Karpas-422 (cell line): ENCODE data around the gene SCAF1. TPM values are rescaled to one million over a fixed set of nuclear protein-coding genes. Genes with fewer than 3 reads are reported as not detected.

ENCODE experiments used
- DNase-seq: peaks from one replicate; pipeline ENCODE4 v3.0.0-alpha.2; 2015
- H2AFZ ChIP-seq: fragments of 200-600 bp; sonication (generic); 2 replicates; pipeline ENCODE4 v1.6.1; 2014; ENCODE audit warnings: antibody characterized with exemption, low read length, mixed read lengths
- H3K27ac ChIP-seq: fragments of 200-600 bp; sonication (generic); 2 replicates; pipeline ENCODE4 v1.5.1; 2014; ENCODE audit warnings: mild to moderate bottlenecking, low read length, moderate library complexity
- H3K27me3 ChIP-seq: fragments of 200-600 bp; sonication (generic); 2 replicates; pipeline ENCODE4 v1.6.1; 2014; ENCODE audit warnings: low read length, mixed read lengths
- H3K36me3 ChIP-seq: fragments of 200-600 bp; sonication (generic); 2 replicates; pipeline ENCODE4 v1.6.1; 2014; ENCODE audit warnings: low read length, mixed read lengths; ENCODE audit not compliant: insufficient read depth
- H3K4me1 ChIP-seq: fragments of 200-600 bp; sonication (generic); 2 replicates; pipeline ENCODE4 v1.6.1; 2014; ENCODE audit warnings: mild to moderate bottlenecking, low read length, mixed read lengths
- H3K4me2 ChIP-seq: fragments of 200-600 bp; sonication (generic); 2 replicates; pipeline ENCODE4 v1.6.1; 2014; ENCODE audit warnings: low read length, low read depth, mild to moderate bottlenecking; ENCODE audit not compliant: poor library complexity, severe bottlenecking
- H3K4me3 ChIP-seq: fragments of 200-600 bp; sonication (generic); 2 replicates; pipeline ENCODE4 v1.5.1; 2014; ENCODE audit warnings: mild to moderate bottlenecking, antibody characterized with exemption, low read length, mixed read lengths
- H3K79me2 ChIP-seq: fragments of 200-600 bp; sonication (generic); 2 replicates; pipeline ENCODE4 v1.6.1; 2014; ENCODE audit warnings: mild to moderate bottlenecking, low read length, mixed read lengths
- H3K9ac ChIP-seq: fragments of 200-600 bp; sonication (generic); 2 replicates; pipeline ENCODE4 v1.6.0; 2014; ENCODE audit warnings: low read length
- H3K9me2 ChIP-seq: fragments of 200-600 bp; sonication (generic), shearing (Covaris generic); replicated peaks from 2 replicates; pipeline ENCODE4 v1.6.0; 2014; ENCODE audit warnings: mild to moderate bottlenecking, low read length, moderate library complexity; ENCODE audit not compliant: insufficient read depth
- H3K9me3 ChIP-seq: fragments of 300-700, 200-600 bp; sonication (generic); 2 replicates; pipeline ENCODE4 v1.6.1; 2014; ENCODE audit warnings: low read length, mixed read lengths
- H4K20me1 ChIP-seq: fragments of 200-600 bp; sonication (generic); 2 replicates; pipeline ENCODE4 v1.6.1; 2014; ENCODE audit warnings: mild to moderate bottlenecking, antibody characterized with exemption, low read length, low read depth; ENCODE audit not compliant: insufficient read depth
- total RNA-seq: library from RNA; depleted of rRNA; stranded (reverse); fragments of >200 nt; shearing (Covaris generic); gene quantifications from 2 replicates; pipeline ENCODE4 v1.2.3, GENCODE V29; 2014; ENCODE audit warnings: low replicate concordance

Gene SCAF1
- total RNA-seq, 1 experiment from 2014 or later = 8.3 TPM

DNA sequence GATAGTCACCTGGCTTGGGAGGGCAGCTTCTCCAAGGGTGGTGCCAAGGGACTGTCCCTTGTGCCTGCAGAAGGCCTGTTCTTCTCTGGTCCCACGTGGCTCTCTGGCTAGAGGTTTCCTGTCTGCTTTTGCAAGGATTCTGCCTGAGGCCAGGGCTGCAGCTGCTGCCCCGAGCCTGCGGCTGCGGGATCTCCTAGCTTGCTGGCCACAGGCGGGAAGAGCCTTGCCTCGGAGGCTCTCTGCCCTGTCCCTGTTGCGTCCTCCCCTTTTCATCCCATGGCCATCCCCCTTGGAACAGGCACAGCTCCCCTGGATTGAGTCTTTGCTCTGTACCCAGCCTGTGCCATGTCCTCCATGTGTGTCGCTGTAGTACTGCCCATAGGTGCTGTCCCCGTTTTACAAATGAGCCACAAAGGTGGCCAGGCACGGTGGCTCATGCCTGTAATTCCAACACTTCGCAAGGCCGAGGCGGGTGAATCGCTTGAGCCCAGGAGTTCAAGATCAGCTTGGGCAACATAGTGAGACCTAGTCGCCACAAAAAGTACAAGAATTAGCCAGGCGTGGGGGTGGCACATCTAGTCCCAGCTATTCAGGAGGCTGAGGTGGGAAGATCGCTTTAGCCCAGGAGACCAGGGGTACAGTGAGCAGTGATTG is 14.6 kb downstream of the SCAF1 start:
- Histone ChIP-seq H3K9me2 (no peaks in the 10 kb centered on the region), H3K79me2 (no peaks in the 10 kb centered on the region), H3K4me2 (no peak overlapping the region), H4K20me1 (peaks cover 26% of the 10 kb centered on the region), H3K36me3 (peaks cover 32% of the 10 kb centered on the region), H3K9me3 (no peaks in the 10 kb centered on the region), H3K4me3 (no peak overlapping the region), H2AFZ (no peak overlapping the region), H3K9ac (no peak overlapping the region), H3K4me1 (no peaks in the 10 kb centered on the region), H3K27me3 (no peaks in the 10 kb centered on the region), H3K27ac (no peak overlapping the region)
- no peak for DNase-seq

DNA sequence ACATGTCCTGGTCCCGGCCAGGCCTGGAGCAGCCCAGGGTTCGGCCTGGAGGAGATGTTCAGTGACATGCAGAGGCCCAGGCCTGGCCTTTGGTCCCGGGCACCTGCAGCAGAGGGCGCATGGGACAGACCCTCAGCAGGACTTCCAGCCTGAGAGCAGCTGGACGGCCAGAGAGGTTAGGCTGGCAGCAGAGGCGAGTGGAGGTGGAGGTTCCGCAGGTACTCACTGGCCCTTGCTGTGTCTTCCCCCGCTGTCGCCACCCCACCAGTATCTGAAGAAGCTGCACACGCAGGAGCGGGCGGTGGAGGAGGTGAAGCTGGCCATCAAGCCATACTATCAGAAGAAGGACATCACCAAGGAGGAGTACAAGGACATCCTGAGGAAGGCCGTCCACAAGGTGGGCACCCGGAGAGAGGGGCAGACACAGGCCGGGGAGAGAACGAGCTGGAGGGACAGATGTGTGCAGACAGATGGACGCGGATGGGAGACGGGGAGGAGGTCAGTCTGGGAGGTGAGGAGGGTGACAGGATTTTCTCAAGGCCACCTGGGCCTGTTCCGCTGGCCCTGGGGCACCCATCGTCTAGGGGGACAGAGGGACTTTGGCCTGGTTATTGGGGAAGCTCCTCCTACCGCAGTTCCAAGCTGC is 15.6 kb downstream of the SCAF1 start:
- no peak for DNase-seq
- peaks cover 4% of the 10 kb centered on the region for H3K79me2 ChIP-seq
- H3K4me3 ChIP-seq = no peak overlapping the region
- no peak overlapping the region for H3K4me2 ChIP-seq
- H3K27me3 ChIP-seq = no peaks in the 10 kb centered on the region
- H3K4me1 ChIP-seq = no peaks in the 10 kb centered on the region
- H4K20me1 ChIP-seq = peaks cover 26% of the 10 kb centered on the region
- no peak overlapping the region for H2AFZ ChIP-seq
- no peak overlapping the region for H3K27ac ChIP-seq
- no peak overlapping the region for H3K9ac ChIP-seq
- peaks cover 37% of the 10 kb centered on the region for H3K36me3 ChIP-seq
- no peaks in the 10 kb centered on the region for H3K9me2 ChIP-seq
- H3K9me3 ChIP-seq = no peaks in the 10 kb centered on the region

GRCh38 chr19:49658139-49658517 is 16.1 kb downstream of the SCAF1 start:
- H3K4me1 ChIP-seq = no peaks in the 10 kb centered on the region; the same call in 1 of the 2 replicates
- peaks cover 22% of the 10 kb centered on the region for H4K20me1 ChIP-seq
- no peak overlapping the region for H3K9ac ChIP-seq
- H3K36me3 ChIP-seq = peaks cover 37% of the 10 kb centered on the region
- no peaks in the 10 kb centered on the region for H3K27me3 ChIP-seq
- H3K4me2 ChIP-seq = no peak overlapping the region
- peaks cover 9% of the 10 kb centered on the region for H3K79me2 ChIP-seq
- no peaks in the 10 kb centered on the region for H3K9me3 ChIP-seq
- H3K4me3 ChIP-seq = no peak overlapping the region
- no peak overlapping the region for H3K27ac ChIP-seq
- no peak for DNase-seq
- no peaks in the 10 kb centered on the region for H3K9me2 ChIP-seq
- H2AFZ ChIP-seq = no peak overlapping the region

GRCh38 chr19:49658566-49659442 is 16.8 kb downstream of the SCAF1 start:
- Histone ChIP-seq H3K27ac (no peak overlapping the region), H3K4me3 (no peak overlapping the region), H3K9me3 (no peaks in the 10 kb centered on the region), H3K4me2 (no peak overlapping the region), H3K9me2 (no peaks in the 10 kb centered on the region), H3K79me2 (peaks cover 16% of the 10 kb centered on the region), H4K20me1 (peaks cover 23% of the 10 kb centered on the region), H3K4me1 (peaks cover 7% of the 10 kb centered on the region), H3K27me3 (no peaks in the 10 kb centered on the region), H2AFZ (no peak overlapping the region), H3K9ac (no peak overlapping the region), H3K36me3 (peaks cover 40% of the 10 kb centered on the region)
- peak; percentile 49 for DNase-seq

DNA sequence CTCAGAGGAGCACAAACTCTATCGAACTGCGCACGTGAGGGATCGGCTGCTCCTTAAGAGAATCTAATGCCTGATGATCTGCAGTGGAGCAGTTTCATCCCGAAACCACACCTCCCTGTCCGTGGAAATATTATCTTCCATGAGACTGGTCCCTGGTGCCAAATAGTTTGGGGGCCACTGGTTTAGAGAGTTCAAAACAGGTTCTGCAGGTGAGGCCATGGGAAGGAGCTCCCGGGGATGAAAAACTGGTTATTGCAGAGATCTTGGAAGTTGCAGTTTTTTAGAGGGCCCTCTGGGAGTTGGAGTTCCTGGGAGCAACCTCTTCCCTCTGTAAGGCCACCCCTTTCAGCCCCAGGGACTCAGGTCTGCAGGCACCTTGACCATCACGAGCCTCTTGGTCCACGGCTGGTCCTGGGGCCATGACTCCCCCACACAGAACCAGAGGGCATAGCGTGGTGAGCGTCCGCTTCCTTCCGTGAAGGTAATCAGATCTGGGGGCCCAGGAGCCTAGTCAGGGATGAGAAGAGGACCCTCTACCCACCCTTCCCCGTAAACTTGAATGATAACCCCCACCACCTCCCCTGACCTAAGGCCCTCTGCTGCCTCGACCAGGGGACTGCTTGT is 18.4 kb downstream of the SCAF1 start:
- no peaks in the 10 kb centered on the region for H3K27me3 ChIP-seq
- H3K36me3 ChIP-seq = peaks cover 28% of the 10 kb centered on the region; the same call in 1 of the 2 replicates

DNA sequence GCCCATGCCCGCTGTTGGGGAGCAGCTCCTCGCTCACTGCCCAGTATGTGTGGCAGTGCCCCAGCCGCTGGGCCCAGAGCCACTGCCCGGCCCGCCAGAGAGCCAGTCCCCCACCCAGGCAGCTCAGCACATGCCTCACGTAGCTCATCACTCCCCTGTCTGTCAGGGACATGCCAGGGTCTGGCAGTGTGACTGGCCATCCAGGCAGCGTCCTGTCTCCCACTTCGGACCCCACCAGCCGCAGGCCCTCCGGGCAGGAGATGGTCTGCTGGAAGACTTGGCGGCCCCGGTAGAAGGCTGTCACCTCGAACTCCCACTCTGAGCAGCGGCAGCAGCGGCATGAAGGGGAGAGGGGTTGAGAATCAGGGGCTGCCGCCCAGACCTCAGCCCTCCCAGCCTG is 20.0 kb downstream of the SCAF1 start:
- peaks cover 28% of the 10 kb centered on the region; the same call in 1 of the 2 replicates for H3K36me3 ChIP-seq
- peaks cover 17% of the 10 kb centered on the region for H3K4me1 ChIP-seq
- H3K79me2 ChIP-seq = peaks cover 42% of the 10 kb centered on the region
- H3K27me3 ChIP-seq = no peaks in the 10 kb centered on the region
- H4K20me1 ChIP-seq = peaks cover 21% of the 10 kb centered on the region
- DNase-seq = no peak
- H3K9ac ChIP-seq = no peak overlapping the region
- no peak overlapping the region for H2AFZ ChIP-seq
- H3K4me2 ChIP-seq = no peak overlapping the region
- H3K9me2 ChIP-seq = no peaks in the 10 kb centered on the region
- H3K9me3 ChIP-seq = no peaks in the 10 kb centered on the region
- H3K27ac ChIP-seq = no peak overlapping the region
- no peak overlapping the region for H3K4me3 ChIP-seq

More for the DNA sequence above, 18.4 kb downstream of the SCAF1 start:
- Histone ChIP-seq H3K79me2 (peaks cover 30% of the 10 kb centered on the region), H3K9me3 (no peaks in the 10 kb centered on the region), H3K27ac (no peak overlapping the region), H3K4me3 (no peak overlapping the region), H3K4me1 (peaks cover 12% of the 10 kb centered on the region), H3K4me2 (no peak overlapping the region), H3K9me2 (no peaks in the 10 kb centered on the region), H2AFZ (no peak overlapping the region), H3K9ac (no peak overlapping the region), H4K20me1 (peaks cover 21% of the 10 kb centered on the region)
- DNase-seq = no peak

- no peaks in the 10 kb centered on the region for H3K27me3 ChIP-seq
- no peaks in the 10 kb centered on the region for H3K9me2 ChIP-seq
- peaks cover 51% of the 10 kb centered on the region for H3K79me2 ChIP-seq
- peak overlapping the region; percentile 75; the same call in 1 of the 2 replicates for H3K4me3 ChIP-seq
- no peak overlapping the region for H3K9ac ChIP-seq
- no peak overlapping the region for H2AFZ ChIP-seq
- DNase-seq = no peak
- H3K9me3 ChIP-seq = no peaks in the 10 kb centered on the region
- H3K4me1 ChIP-seq = peaks cover 25% of the 10 kb centered on the region
- H3K4me2 ChIP-seq = peak overlapping the region; percentile 91
- no peak overlapping the region for H3K27ac ChIP-seq
- H4K20me1 ChIP-seq = peaks cover 21% of the 10 kb centered on the region
- H3K36me3 ChIP-seq = peaks cover 28% of the 10 kb centered on the region; the same call in 1 of the 2 replicates
Measured at GRCh38 chr19:49663224-49663623, 21.2 kb downstream of the SCAF1 start.
